Measurements from ENCODE around the gene TTLL5.
A peak's percentile ranks its signal among the peaks of the same experiment; 100 is the strongest.

TTLL5 gene, protein sequence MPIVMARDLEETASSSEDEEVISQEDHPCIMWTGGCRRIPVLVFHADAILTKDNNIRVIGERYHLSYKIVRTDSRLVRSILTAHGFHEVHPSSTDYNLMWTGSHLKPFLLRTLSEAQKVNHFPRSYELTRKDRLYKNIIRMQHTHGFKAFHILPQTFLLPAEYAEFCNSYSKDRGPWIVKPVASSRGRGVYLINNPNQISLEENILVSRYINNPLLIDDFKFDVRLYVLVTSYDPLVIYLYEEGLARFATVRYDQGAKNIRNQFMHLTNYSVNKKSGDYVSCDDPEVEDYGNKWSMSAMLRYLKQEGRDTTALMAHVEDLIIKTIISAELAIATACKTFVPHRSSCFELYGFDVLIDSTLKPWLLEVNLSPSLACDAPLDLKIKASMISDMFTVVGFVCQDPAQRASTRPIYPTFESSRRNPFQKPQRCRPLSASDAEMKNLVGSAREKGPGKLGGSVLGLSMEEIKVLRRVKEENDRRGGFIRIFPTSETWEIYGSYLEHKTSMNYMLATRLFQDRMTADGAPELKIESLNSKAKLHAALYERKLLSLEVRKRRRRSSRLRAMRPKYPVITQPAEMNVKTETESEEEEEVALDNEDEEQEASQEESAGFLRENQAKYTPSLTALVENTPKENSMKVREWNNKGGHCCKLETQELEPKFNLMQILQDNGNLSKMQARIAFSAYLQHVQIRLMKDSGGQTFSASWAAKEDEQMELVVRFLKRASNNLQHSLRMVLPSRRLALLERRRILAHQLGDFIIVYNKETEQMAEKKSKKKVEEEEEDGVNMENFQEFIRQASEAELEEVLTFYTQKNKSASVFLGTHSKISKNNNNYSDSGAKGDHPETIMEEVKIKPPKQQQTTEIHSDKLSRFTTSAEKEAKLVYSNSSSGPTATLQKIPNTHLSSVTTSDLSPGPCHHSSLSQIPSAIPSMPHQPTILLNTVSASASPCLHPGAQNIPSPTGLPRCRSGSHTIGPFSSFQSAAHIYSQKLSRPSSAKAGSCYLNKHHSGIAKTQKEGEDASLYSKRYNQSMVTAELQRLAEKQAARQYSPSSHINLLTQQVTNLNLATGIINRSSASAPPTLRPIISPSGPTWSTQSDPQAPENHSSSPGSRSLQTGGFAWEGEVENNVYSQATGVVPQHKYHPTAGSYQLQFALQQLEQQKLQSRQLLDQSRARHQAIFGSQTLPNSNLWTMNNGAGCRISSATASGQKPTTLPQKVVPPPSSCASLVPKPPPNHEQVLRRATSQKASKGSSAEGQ (N-terminal part only)

DNA sequence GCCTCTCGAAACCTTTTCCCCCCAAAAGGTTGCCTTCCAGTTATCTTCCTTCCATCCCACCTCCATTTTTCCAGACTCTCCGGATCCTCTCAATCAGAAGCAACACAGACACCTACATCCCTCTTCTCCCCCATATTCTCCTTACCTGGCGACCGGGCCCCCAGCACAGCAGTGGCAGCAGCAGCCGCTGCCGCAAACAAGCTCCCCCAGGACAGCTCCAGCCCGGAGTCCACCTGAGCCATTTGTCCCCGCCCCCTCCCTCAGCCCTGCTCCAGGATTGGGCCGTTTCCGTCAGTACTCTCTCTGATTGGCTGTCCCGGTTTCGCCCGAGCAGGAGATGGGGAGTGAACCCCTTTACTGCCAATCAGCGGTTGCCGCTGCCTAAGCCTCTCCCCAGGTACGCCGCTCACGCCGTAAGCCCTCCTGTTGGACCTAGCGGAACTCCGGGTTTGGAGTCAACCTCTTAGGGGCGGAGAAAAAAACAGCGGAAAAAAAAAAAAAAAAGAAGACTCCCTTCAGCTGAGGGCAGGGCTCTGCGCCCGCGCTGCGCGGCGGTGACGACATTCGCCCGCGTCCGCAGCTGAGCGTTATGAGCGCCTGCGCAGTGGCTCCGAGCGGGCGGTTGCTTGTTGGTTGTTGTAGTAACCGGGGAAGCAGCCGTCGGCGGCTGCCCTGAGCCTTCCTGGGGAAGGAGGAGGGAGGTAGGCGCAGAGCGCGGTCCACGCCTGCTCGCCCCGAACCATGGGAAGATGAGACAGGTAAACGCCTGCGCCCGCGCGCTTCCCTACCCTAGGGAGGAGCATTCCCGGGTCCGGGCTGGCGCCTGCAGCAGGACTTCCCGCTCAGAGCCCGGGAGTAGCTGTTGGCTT lies at the start of gene TTLL5, which contains the start of gene ERG28:
Gene TTLL5 (plus strand): TSS at position 617 of the 869 bp plus-strand sequence. CDS start 1,904 bp downstream, outside the sequence.
Gene ERG28 (minus strand): TSS at position 247 of the 869 bp plus-strand sequence. CDS start 3,374 bp downstream, outside the sequence.
- peak; percentile 100 for DNase-seq

DNA sequence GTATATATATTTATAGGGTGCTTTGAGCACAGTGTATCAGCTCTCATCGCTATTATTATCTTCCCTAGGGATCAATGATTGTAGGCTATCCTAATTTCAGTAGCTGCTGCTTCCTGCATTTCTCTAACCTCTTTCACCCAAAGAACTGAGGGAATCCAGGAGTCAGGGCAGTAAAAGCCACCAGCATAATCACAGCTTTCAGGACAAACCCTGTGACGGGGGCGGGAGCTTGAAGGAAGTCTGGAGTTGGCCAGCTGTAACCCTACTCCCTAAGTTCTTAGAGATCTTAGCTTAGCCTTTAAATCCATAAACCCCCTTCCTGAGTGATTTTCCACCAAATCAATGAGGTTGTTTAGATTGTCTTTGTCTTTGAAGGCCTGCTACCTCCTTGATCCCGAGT lies 48.9 kb upstream of the TTLL5 start:
- no peak for DNase-seq

DNA sequence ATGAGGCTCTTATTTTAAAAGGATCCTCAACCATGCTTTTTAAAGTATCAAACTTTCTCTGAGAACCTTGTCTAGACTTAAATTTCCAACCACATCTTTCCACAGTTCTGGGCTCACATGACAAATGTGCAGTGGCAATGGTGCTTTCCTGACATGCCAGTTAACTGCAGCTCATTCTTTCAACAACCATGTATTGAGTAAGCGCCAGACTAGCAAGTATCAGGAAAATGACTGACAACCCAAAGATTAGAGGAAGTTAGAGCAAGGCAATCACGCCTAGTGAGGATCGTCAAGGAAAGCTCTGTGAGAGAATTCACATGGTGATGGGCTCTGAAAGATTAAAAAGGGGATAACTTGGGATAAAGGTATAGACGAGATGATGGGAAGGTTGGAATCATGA lies 46.9 kb upstream of the TTLL5 start:
- no peak for DNase-seq

DNA sequence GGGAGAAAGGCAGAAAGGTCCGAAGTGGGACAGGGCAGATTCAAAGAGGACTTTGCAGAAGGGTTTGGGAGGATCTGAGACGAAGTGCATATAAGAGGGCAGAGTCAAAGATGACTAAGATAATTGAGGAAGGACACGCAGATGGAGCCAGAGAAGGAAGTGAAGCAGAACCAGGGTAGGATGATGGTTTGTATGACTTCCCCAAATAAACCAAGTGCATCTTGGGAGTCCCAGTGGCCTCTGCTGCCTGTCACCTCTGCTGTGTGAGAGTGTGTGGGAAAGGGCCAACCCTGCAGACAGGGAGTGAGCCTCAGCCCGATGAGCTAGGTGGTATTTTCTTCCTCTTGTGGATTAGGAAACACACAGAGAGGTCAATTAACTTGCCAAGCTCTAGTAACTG lies 45.8 kb upstream of the TTLL5 start:
- DNase-seq = no peak

DNA sequence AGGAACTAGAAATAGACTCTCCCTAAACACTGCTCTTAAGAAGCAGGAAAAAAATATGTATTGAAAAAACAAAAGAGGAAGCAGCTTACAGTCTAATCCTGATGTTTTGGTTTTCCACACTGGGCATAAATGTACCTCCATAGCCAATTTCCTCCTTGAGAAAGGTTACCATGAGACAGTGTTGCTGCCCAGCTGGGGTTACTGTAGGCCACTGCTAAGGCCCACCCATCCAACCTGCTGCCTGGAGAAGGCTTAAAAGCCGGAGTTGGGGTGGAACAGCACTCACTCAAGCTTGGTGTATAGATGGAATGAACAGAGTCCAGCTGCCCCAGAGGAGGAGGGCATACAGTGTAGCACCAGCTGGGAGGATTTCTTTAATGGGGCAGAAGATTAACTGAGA lies 41.5 kb upstream of the TTLL5 start:
- no peak for DNase-seq

DNA sequence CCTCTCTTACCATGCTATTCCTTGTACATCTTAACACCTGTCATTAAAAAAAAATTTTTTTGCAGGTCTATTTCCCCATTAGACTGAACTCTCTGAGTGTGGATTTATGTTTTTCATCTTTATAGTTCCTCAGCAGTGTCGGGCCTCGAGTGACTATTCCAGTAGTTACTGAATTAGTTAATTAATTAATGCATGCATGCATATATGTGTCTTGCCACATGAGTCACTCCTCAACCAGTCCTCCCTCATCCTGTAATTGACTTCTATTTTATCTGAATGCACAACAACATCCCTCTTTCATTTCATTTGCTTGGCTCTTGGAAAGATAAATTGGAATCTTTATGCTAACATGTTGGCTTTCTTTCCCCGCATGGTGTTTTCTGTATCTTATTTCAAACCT lies 36.0 kb upstream of the TTLL5 start:
- no peak for DNase-seq

DNA sequence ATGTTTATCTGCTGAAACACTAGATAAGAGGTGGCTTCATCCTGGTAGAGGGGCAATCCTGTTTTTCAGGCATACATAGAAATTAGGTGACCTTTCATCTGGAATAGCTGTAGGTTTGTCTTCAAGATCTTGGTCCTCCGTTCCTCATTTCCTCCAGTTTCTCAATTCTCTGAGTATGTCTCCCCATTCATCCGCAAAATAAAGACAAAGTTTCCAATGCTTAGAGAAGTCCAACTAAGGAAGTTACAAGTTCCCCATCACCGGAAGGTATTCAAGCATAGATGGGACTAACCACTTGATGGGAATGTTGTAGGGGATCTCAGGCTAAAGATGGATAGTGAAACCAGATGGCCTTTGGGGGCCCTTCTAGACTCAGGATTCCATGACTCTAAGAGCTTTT lies 34.6 kb upstream of the TTLL5 start:
- DNase-seq = no peak

DNA sequence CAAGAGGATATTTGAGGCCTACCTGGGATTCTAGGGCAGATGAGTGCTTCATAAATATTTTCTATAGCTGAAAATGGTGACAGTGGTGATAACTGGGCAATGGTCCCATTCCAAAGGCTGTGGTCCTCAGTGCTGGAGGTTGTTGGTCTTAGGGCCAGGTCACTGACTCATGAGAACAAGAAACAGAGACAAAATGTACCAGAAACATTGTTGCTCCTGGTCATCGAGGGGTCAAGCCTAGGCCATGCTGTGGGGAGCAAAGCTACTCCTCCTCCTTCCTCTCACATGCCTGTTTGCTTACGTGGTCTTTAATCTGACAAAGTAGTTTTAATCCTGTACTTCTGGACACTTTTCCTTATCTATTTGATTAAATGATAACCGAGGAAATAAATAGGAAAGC lies 34.2 kb upstream of the TTLL5 start:
- no peak for DNase-seq

DNA sequence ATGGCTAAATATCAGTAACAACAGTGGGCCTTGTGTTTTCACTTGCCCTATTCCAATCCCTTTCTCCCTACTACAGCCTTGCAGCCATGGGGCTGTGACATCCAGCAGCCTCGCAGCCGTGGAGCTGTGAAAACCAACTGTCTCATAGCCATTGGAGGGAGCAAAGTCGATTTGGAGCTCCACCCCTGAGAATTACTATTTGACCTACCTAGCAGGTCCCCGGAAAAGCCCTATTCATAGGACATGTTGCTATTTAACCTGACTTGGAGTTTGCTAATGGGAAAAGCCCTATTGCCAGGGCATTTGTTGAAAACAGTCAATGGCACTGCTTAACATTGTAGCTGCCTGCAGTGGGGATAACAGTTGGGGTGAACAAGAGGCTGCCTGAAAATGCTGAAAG lies 33.6 kb upstream of the TTLL5 start:
- DNase-seq = no peak

DNA sequence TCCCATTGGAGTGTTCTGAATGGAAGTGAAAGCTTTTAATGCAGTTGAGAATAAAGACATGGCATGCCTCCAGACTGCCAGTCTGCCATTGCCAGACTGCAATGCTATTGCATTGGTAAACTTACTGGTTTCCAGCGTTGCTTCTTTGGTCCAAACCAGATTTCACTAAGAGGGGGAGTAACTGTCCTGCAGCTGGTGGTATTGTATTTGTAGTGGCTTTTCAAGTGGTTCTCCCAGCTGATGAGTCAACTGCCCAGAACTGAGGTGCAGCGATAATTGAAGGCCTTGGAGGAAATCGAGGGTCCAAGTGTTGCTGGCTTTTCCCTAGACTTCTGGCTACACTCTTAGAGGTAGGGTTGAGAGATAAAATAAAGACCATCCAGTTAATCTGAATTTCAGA lies 32.2 kb upstream of the TTLL5 start:
- DNase-seq = no peak

DNA sequence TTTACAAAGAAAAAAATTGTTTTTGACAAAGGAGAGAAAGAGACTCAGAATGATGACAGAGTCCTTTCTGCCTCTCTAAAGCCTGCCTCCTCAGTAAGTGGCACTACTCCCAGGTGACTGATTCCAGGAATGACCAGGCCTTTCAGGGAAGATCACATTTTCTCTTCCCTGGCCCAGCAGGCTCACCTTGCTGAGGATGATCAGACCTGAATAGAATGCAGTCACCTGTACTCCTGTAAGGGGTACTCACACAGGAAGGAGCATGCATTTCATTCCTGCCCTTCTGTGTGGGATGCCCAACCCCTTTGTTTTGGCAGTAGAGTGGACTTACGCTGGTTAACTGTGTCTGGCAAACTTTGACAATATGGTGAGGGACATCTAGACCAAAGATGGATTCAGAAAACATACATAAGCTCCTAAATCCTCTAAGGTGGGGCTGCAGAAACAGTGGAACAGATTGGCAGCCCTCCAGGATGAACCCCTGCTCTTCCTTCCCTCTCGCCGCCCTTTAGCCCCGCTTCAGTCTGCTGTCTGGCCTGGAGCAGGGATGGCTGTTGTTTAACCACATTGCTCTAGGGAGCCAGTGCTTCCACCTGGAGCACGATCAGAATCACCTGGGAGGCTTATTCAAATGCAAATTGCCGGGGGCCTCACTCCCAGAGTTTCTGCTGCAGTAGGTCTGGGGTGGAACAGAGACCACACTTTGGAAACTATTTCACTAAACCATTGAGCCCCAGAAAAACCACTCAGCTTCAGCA lies 30.2 kb upstream of the TTLL5 start:
- no peak for DNase-seq

DNA sequence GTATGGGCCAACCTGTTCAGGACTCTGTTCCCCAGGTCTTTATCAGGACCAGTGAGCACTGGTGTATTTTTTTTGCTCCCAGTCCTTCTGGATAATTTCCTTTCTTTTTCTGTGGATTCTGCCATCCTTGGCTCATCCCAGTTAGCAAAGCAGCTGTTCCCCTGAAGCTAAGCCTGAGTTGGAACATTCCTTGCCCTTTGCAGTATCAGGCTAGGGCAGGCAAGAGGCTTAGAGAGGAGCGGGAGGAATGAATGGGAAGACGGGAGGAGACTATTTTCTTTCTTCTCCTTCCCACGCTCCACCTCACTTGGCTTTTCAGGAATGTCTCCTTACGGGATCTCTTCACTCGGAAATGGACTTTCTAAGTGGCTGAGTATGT lies 29.6 kb upstream of the TTLL5 start:
- no peak for DNase-seq

DNA sequence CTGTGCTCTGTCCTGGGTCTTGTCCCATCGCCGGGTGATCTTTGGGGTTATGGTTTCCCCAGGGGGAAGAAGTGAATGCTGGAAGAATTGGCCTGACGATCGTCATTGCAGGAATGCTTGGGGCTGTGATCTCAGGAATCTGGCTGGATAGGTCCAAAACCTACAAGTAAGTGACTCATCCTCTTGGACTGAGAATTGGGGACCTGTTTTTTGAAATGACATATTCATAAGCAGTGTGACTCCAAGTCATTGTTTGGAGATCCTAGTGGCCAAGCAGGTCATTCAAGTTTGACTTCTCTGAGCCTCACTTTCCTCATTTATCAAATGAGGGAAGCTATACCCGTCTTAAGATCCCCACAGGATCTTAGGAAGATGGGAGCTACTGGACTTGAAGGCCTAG lies 26.2 kb upstream of the TTLL5 start:
- DNase-seq = no peak

DNA sequence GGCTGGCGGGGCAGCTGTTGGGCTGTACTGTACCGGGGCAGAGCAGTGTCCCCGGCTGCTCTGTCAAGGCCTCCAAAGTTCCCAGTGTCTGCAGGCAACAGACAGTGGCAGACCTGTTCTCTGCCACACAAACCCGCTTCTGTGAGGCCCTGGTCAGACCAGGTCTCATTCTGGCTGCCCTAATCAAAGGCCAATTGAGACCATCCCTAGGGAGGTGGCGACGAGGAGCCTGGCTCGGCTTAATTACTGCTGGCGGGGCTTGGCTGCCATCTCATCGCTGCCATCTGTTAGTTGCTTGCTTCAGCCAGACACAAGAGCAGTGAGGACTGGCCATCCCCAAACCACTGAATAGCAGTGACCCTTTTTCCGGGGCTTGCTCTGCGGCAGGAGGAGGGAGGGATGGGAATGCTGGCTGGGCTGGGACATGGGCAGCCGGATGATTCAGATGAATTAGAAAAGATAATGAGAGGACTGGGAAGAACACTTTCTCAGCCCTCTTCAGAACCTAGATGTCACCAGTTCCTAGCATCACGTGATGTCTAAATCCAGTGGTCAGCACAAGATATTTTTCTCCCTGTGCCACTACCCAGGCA lies 24.9 kb upstream of the TTLL5 start:
- peak; percentile 9 for DNase-seq

DNA sequence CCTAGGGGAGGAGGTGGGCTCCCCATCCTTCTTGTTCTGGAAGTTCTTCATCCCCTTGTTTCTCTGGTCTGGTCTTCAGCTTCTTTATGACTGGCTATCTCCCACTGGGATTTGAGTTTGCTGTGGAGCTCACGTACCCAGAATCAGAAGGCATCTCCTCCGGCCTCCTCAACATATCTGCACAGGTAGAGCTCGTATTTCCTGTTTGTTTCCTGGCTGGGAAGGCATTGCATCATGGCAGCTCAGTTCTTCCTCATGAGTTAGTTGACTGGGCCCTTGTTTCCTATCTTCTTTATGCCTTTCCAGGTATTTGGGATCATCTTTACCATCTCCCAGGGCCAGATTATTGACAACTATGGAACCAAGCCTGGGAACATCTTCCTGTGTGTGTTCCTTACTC lies 20.2 kb upstream of the TTLL5 start:
- no peak for DNase-seq

DNA sequence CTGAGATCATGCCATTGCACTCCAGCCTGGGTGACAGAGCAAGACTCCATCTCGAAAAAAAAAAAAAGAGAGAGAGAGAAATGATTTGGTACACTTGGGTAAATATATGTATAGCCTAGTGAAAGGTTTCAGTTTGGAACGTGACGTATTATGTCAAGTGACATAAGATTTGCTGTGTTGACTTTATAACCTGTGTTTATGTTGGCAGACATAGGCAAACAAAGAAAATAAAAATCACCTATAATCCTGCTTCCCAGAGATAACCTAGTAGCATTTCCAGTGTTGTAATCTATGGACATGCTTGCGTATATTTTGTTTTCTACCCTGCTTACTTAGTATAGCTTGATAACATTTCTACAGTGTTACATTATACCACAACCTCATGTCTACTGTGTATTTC lies 17.1 kb upstream of the TTLL5 start:
- no peak for DNase-seq

DNA sequence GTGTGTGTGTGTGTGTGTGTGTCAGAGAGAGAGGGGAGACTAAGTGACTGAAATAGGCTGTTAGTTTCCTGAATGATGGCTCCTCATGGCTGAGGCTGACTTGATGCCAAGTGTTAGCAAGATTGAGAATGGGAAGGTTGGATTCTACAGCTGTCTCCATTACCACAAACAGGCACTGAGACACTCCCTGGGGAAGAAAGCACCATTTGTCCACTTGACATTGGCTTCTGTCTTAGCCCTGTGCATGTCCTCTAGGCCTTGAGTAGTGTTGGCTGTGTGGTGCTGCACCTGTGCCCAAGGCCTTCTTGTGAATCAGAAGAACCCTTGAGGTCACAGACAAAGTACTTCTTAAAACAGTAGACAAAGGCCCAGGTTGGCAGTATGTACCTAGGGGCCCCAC lies 16.0 kb upstream of the TTLL5 start:
- DNase-seq = no peak

DNA sequence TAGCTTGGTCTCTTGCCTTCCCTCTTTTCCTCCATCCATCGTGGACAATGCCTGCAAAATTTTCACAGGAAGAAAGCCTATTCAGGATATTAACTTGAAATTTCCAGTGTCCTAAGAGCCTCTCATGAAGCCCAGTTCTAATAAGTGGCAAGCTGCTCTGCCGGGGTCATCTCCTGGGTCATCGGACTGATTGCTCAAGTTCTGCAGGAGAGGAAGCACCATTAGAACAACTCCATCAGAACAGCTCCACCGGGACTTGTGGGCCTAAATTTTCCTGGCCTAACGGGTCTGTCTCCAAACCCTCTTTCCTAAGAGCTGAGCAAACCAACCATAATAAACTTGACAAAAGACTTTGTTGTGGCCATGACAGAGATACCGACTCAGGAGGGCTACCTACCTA lies 14.3 kb upstream of the TTLL5 start:
- DNase-seq = no peak

DNA sequence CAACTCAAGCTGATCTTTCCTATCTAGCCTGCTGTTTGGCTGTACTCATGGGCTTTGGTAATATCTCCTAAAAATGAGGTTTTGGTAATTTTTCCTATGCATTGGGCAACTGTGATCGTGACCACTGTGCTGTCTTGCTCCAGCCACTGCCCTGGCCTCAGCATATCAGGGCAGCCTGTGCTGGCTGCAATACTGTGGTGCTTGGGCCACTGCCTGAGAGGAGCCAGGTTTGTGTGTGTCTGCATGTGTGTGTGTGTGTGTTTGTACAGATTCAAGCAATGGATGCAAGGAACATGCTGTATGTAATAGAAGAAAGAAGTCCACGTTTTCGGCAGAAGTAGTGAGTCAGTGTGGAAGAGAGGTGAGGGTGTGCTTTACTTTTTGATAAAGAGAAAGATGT lies 13.4 kb upstream of the TTLL5 start:
- DNase-seq = no peak

DNA sequence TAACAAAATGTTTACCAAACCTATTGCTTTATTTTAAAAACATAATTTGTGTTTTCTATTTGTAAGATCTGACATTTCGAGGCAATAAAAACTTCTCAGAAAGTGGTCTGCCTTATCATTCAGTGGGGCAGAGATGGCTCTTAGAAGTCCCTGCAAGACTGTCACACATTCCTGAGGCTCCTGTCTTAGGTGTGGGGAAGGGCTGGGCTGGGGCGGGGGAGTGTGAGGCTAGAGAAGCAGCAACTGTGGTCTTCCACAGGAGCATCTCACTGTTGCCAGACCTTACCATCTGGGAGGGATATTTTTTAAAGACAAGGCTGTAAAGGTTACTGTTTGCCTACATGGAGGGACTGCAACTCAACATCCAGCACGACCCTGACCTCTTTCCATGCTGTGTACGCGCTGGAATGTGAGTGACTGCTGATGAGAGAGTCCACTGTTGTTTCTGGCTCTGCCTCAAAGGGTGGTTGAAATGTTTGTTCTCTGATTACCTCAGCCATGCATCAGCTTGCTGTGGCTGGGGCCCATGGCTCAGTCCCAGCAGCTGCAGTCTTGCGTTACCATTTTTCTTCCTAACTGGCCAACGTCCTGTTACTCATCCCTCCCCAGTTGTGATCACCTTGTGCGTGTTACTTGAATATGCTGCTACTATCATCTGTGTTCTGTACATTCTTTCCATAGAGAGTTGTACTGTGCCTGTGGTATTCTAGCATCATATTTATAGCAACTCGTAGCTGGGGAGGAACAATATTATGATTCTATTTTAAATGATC lies 12.8 kb upstream of the TTLL5 start:
- DNase-seq = no peak
